Stimulated activated CD8-positive, alpha-beta memory T cell treated with anti-CD3 and anti-CD28 coated beads, Interleukin-15, amount 100 ng/mL, for 48 hours (primary cell): ENCODE data around the gene TNRC6B.

Source experiments
- DNase-seq, 2 donors: peaks; one replicate each; pipeline ENCODE4 v3.0.0-alpha.2; 2020; ENCODE audit warnings: low read depth in 2 of 2

The TNRC6B gene

GRCh38 chr22:40326905-40327735, 149.4 kb downstream of the TNRC6B start:
- no peak for DNase-seq

- DNase-seq: no peak
These were observed 151.1 kb downstream of the TNRC6B start for GRCh38 chr22:40328546-40329456.

GRCh38 chr22:40329466-40329865, 151.7 kb downstream of the TNRC6B start:
- no peak for DNase-seq

GRCh38 chr22:40330086-40330485, 152.4 kb downstream of the TNRC6B start:
- DNase-seq: no peak

- DNase-seq: no peak
These were observed 152.9 kb downstream of the TNRC6B start for GRCh38 chr22:40330615-40331014.

GRCh38 chr22:40331706-40332105, 154.0 kb downstream of the TNRC6B start:
- DNase-seq: no peak

- DNase-seq: no peak
These were observed 154.6 kb downstream of the TNRC6B start for GRCh38 chr22:40332319-40332781.

- DNase-seq: no peak
These were observed 156.3 kb downstream of the TNRC6B start for GRCh38 chr22:40334060-40334459.

GRCh38 chr22:40334899-40335298, 157.2 kb downstream of the TNRC6B start:
- DNase-seq: no peak

- DNase-seq: no peak
These were observed 157.6 kb downstream of the TNRC6B start for GRCh38 chr22:40335358-40335757.

GRCh38 chr22:40340044-40340443, 162.3 kb downstream of the TNRC6B start:
- no peak for DNase-seq

- DNase-seq: no peak
These were observed 163.9 kb downstream of the TNRC6B start for GRCh38 chr22:40341604-40342003.

- no peak for DNase-seq
These were observed 164.8 kb downstream of the TNRC6B start for GRCh38 chr22:40342521-40342920.

- DNase-seq: no peak
These were observed 167.5 kb downstream of the TNRC6B start for GRCh38 chr22:40345271-40345670.

- no peak for DNase-seq
These were observed 168.1 kb downstream of the TNRC6B start for GRCh38 chr22:40345815-40346184.

- DNase-seq: peak; percentile 78 to 81
These were observed 168.7 kb downstream of the TNRC6B start, which contains the start of gene ADSL for GRCh38 chr22:40346185-40347118. TSS of gene ADSL (plus strand) at chr22:40346500. CDS start at chr22:40346559, 59 bp downstream.

GRCh38 chr22:40347300-40347699, 169.6 kb downstream of the TNRC6B start:
- no peak for DNase-seq

GRCh38 chr22:40348025-40348658, 170.4 kb downstream of the TNRC6B start:
- DNase-seq: no peak

- DNase-seq: no peak
These were observed 175.0 kb downstream of the TNRC6B start for GRCh38 chr22:40352763-40353162.

- DNase-seq: no peak
These were observed 183.4 kb downstream of the TNRC6B start for GRCh38 chr22:40361100-40361499.

GRCh38 chr22:40363059-40363458, 185.3 kb downstream of the TNRC6B start:
- DNase-seq: no peak
